HG02678 (cell line): ENCODE results near the gene LRRC37A3.
A peak's percentile ranks its signal among the peaks of the same experiment; 100 is the strongest.
"Not testable (repeated sequence)": the region's sequence is repeated elsewhere in the genome, so short reads cannot be mapped to it uniquely, and the experiment has no call there.

Experiments used
- ATAC-seq: cut with Tn5 transposase; IDR thresholded peaks from one replicate; pipeline ENCODE4 v1.9.1; 2021; ENCODE audit warnings: mild to moderate bottlenecking, moderate library complexity; ENCODE audit not compliant: unreplicated experiment

Gene LRRC37A3

GRCh38 chr17:64919289-64920025 is at the start of gene LRRC37A3:
TSS of gene LRRC37A3 (minus strand) at chr17:64919478. CDS start at chr17:64897257, 22,221 bp downstream.
- ATAC-seq = peak; percentile 91

GRCh38 chr17:64965873-64966287 is 46.6 kb upstream of the LRRC37A3 start:
- ATAC-seq = peak; percentile 96

DNA sequence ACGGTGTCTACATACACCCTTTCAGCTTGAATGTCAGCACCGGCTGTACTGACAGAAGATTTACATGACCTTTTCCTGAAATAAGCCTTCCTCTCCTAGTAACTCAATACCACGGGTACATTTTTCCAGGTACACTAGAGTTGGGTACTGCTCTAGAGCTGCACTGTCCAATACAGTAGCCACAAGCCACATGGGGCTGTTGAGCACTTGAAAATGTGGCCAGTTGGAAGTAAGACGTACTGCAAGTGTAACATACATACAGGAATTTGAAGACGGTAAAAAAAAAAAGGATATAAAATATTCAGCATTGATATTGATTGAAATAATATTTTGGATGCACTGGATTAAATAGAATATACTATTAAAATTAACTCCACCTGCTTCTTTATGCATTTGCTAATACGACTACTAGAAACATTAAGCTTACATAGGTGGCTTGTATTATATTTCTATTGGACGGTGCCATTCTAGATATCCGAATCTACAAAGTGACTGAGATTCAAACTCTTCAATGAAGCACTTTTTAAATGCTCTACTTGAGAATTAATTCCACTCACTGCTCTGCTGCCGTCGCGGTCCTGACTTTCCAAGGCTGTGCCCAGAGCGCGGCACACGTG is 46.1 kb upstream of the LRRC37A3 start:
- not testable (repeated sequence) for ATAC-seq

GRCh38 chr17:64964796-64965195 is 45.5 kb upstream of the LRRC37A3 start:
- ATAC-seq = no peak

DNA sequence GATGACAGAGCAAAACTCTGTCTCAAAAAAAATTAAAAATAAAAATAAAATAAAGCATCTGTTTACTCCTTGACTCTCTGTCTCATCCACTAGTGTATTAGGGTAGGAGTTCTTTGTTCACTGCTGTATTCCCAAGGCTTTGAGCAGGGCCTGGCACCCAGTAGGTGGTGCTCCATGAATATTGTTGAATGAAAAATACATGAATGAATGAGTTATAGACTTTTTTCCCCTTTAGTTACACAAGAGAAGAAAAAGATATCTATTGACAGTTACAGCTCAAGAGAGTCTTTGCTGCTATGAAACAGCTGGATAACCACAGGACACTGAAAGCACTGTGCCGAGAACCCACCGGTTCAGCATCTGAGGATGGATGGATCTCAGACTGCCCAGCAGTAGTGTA is 44.5 kb upstream of the LRRC37A3 start:
- not testable (repeated sequence) for ATAC-seq

DNA sequence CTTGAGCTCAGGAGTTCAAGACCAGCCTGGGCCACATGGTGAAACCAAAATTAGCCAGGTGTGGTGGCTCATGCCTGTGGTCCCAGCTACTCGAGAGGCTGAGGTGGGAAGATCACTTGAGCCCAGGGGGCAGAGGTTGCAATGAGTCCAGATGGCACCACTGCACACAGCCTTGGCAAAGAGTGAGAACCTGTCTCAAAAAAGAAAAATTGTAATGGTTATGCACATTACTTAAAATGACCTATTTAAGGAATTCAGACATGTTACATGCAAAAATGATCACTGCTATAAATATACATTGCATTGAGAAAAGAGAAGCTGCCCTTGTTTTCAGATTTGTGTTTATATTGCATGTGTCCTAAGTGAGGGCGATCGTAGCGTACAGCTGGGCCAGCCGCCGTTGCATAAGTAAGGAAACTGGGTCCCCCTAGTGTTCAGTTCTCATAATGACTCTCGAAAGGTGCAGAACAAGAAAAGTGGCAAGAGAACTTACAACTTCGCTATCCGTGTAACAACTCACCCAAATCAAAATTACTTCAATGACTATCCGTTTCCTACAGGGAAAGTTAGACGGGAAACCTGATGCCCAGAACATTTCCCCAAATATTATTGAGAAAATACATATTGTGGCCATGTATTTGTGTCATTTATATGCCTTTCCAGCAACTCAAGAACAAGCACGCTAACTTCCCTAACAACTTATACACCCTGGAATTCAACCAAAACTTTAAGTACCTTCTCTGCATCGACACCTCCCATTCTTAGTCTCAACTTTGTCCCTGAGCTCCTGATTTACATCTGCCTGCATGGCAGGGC is 42.5 kb upstream of the LRRC37A3 start:
- not testable (repeated sequence) for ATAC-seq

DNA sequence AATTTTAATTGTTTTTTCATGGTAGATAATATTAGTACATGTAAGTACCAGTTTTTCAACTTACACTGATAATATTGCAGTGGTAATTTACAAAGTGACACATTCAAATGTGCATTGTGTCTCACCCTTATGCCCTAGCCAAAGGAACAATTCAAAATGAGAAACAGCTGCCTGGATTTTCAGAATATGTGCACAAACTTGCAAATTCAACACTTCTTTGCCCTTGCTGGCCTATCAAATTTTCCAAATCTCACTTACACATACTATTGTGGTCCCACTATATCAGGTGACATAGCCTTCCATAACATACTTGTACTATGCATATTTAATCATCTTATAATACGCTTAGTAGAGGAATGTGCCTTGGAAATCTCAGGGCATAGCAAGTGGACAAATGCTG is 32.6 kb upstream of the LRRC37A3 start:
- no peak for ATAC-seq

GRCh38 chr17:64950871-64951270 is 31.6 kb upstream of the LRRC37A3 start:
- no peak for ATAC-seq

- no peak for ATAC-seq
Measured at GRCh38 chr17:64947152-64947551, 27.9 kb upstream of the LRRC37A3 start.

DNA sequence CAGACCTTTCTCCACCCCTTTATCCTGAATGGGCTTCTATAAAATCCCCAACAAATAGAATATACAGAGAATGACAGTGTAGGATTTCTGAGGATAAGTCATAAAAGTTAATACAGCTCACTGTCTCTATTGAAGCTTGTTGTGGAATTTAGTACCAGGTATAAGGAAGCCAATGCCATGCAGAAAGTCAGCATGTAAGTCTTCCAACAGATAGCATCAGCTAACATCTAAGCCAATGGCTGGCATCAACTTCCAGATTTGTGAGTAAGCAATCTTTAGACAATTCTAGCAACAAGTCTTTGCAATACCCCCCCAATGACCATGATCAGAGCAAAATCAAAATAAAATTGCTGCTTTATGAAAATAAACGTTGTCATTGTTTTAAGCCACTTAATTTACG is 22.5 kb upstream of the LRRC37A3 start:
- ATAC-seq = no peak

DNA sequence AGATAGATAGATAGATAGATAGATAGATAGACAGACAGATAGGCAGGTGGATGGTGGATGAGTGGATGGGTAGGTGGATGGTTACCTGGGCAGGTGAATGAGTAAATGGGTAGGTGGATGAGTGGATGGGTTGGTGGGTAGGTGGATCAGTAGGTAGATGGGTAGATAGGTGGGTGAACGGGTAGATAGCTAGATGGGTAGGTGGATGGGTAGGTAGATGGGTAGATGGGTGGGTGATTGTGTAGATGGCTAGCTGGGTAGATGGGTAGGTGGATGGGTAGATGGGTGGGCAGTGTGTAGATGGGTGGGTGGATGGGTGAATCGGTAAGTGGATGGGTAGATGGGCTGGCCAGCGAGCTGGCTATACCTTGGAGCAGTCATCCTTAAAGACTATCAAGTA is 21.8 kb upstream of the LRRC37A3 start:
- ATAC-seq = no peak

GRCh38 chr17:64940055-64940454 is 20.8 kb upstream of the LRRC37A3 start:
- ATAC-seq = no peak

DNA sequence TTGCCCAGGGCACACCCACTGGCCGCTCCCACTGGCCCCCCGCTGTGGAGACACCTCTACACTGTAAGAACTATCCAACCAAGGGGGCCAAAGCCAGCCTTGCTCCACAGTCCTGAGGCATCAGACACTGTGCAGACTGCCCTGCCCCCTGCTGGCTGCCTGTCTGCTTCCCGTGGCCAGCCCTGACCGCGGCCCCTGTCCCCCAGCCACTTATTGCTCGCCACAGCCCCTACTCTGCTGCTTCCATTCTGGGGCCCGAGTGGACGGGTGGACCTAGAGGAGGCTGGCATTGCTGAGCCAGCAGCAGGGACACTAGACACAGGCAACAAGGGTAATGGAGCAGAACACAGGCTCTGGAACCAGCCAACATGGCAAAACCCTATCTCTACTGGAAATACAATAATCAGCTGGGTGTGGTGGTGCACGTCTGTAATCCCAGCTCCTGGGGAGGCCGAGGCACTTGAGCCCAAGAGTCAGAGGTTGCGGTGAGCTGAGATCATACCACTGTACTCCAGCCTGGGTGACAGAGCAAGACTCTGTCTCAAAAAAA is 19.7 kb upstream of the LRRC37A3 start:
- ATAC-seq = peak; percentile 57

DNA sequence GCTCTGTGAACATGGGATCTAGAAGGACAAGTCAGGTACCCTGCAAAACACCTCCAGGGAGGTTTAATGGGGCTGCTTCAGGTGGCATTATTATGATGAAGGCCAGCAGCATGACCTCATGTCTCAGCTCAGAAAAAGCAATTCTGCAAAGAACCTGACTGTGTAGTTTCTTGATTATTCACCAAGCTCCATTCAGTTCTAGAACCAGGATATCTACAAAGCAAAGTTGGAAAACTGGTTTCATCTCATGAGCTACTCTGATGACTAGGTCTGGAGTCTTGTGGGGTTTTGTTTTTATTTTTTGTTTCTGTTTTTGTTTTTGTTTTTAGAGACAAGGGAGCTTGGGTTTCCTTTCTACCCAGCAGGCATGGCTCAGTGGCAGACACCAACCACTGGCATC is 19.0 kb upstream of the LRRC37A3 start:
- no peak for ATAC-seq

GRCh38 chr17:64936117-64936516 is 16.8 kb upstream of the LRRC37A3 start:
- no peak for ATAC-seq

- ATAC-seq = not testable (repeated sequence)
Measured at GRCh38 chr17:64934284-64934778, 15.1 kb upstream of the LRRC37A3 start.

DNA sequence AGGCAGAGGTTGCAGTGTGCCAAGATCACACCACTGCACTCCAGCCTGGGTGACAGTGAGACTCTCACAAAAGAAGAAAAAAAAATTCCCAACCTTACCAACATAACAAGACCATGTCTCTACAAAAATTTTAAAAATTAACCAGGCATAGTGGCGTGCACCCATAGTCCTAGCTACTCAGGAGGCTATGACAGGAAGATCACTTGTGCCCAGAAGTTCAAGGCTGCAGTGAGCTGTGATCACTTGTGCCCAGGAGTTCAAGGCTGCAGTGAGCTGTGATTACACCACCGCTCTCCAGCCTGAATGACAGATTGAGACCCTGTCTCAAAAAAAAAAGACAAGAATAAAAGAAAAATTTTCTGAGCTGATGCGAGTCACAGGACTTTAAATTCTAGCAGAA is 13.6 kb upstream of the LRRC37A3 start:
- ATAC-seq = not testable (repeated sequence)

- ATAC-seq = not testable (repeated sequence)
Measured at GRCh38 chr17:64930374-64930773, 11.1 kb upstream of the LRRC37A3 start.

GRCh38 chr17:64929419-64930209 is 10.3 kb upstream of the LRRC37A3 start:
- not testable (repeated sequence) for ATAC-seq

DNA sequence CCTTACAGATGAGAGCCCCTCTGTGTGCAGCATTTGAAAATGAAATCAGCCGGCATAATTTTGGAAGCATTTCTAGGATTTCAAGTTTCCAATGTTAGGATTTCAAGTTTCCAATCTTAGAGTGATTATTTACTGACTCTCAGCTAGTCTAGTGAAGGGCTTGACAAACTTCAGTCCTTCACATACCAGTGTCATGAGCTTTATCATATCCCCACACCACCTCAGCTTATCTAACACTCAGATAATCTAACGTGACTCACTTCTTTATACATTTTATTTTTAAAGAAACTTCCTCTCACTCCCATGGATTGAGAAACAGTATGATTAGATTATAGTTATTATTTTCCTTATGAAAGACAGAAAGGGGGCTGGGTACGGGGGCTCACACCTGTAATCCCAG is 9.4 kb upstream of the LRRC37A3 start:
- not testable (repeated sequence) for ATAC-seq
